Neutrophil (primary cell): ENCODE results near the gene IFT20.
A peak's percentile ranks its signal among the peaks of the same experiment; 100 is the strongest.

Source experiments
- H3K27ac ChIP-seq: fragments of 200-600 bp; sonication (generic); 2 replicates; pipeline ENCODE4 v1.5.1; 2016; ENCODE audit warnings: mild to moderate bottlenecking, moderate library complexity
- H3K27me3 ChIP-seq: fragments of 200-600 bp; sonication (generic); 2 replicates; pipeline ENCODE4 v1.6.0; 2016; ENCODE audit warnings: mild to moderate bottlenecking
- H3K36me3 ChIP-seq: fragments of 200-600 bp; sonication (generic); 2 replicates; pipeline ENCODE4 v1.5.1; 2017
- H3K4me1 ChIP-seq, 2 experiments: fragments of 200-600 bp in 1 of 2; sonication (generic) in 1 of 2; 1 replicate in 1 of 2; 2 replicates in 1 of 2; pipeline versions ENCODE4 v1.5.1 to v1.6.1; 2013 to 2016; ENCODE audit warnings: low read depth in 1 of 2, low read length in 1 of 2, mild to moderate bottlenecking in 1 of 2, moderate library complexity in 1 of 2; ENCODE audit not compliant: control insufficient read depth in 1 of 2, insufficient read depth in 1 of 2
- H3K4me3 ChIP-seq, 2 experiments: fragments of 200-600 bp in 1 of 2; sonication (generic) in 1 of 2; 1 replicate in 1 of 2; 2 replicates in 1 of 2; pipeline ENCODE4 v1.5.1; 2013 to 2016; ENCODE audit warnings: low read depth in 1 of 2, low read length in 1 of 2, mild to moderate bottlenecking in 1 of 2, moderate library complexity in 1 of 2
- H3K9me3 ChIP-seq: fragments of 200-600 bp; sonication (generic); 2 replicates; pipeline ENCODE4 v1.5.1; 2016
- CTCF ChIP-seq: fragments of 200-600 bp; sonication (generic); IDR thresholded peaks from 2 replicates; pipeline ENCODE4 v1.5.1; 2016; ENCODE audit warnings: antibody characterized with exemption

The IFT20 gene

GRCh38 chr17:28319598-28319935 is 15.7 kb downstream of the IFT20 start:
- Histone ChIP-seq H3K27ac (no peak overlapping the region), H3K4me3 (peak overlapping the region; percentile 71 to 76), H3K36me3 (no peaks in the 10 kb centered on the region), H3K9me3 (no peaks in the 10 kb centered on the region), H3K27me3 (peaks cover 25% of the 10 kb centered on the region), H3K4me1 (peaks cover 17 to 22% of the 10 kb centered on the region in 2 experiments)
- no peak for TF ChIP-seq CTCF

- peak; percentile 34 for TF ChIP-seq CTCF
- no peaks in the 10 kb centered on the region for H3K9me3 ChIP-seq
- H3K27ac ChIP-seq: peak within 1 kb of the TSS; percentile 3
- no peaks in the 10 kb centered on the region for H3K36me3 ChIP-seq
- peaks cover 17 to 21% of the 10 kb centered on the region in 2 experiments for H3K4me1 ChIP-seq
- peaks cover 31% of the 10 kb centered on the region for H3K27me3 ChIP-seq
- H3K4me3 ChIP-seq: peak within 1 kb of the TSS; percentile 71 to 76
Observed at GRCh38 chr17:28318759-28319597, 16.3 kb downstream of the IFT20 start, which contains the start of gene TMEM97. TSS of gene TMEM97 (plus strand) at chr17:28319200. CDS start at chr17:28319240, 40 bp downstream.

GRCh38 chr17:28317966-28318758 is 17.1 kb downstream of the IFT20 start:
- no peaks in the 10 kb centered on the region for H3K36me3 ChIP-seq
- peaks cover 17 to 21% of the 10 kb centered on the region in 2 experiments for H3K4me1 ChIP-seq
- H3K9me3 ChIP-seq: no peaks in the 10 kb centered on the region
- peaks cover 39% of the 10 kb centered on the region for H3K27me3 ChIP-seq
- peak overlapping the region; percentile 3 for H3K27ac ChIP-seq
- peak overlapping the region; percentile 71 to 76 for H3K4me3 ChIP-seq
- no peak for TF ChIP-seq CTCF

GRCh38 chr17:28317099-28317965 is 17.9 kb downstream of the IFT20 start:
- no peak overlapping the region for H3K4me3 ChIP-seq
- no peaks in the 10 kb centered on the region for H3K36me3 ChIP-seq
- H3K9me3 ChIP-seq: no peaks in the 10 kb centered on the region
- no peak overlapping the region for H3K27ac ChIP-seq
- H3K4me1 ChIP-seq: peaks cover 17 to 21% of the 10 kb centered on the region in 2 experiments
- peaks cover 48% of the 10 kb centered on the region for H3K27me3 ChIP-seq
- no peak for TF ChIP-seq CTCF
